OCI-LY7 (cell line): ENCODE measurements around the gene HIVEP3. TPM values are rescaled to one million over a fixed set of nuclear protein-coding genes. Genes with fewer than 3 reads are reported as not detected.

Experiments
- BruUV-seq: library from RNA; stranded (reverse); fragments of 400-500 nt; replicated peaks from 2 replicates; lab custom pipeline; 2021; lab: Mats Ljungman, UMichigan
- CTCF ChIA-PET: fragments of 300-600 bp; sonication (Branson Sonifier 250); formaldehyde crosslinking; loops from one replicate; lab custom pipeline; 2022; ENCODE audit warnings: antibody characterized with exemption; ENCODE audit not compliant: unreplicated experiment; lab: Charles Lee
- POLR2A ChIA-PET: fragments of 300-600 bp; sonication (Branson Sonifier 250); formaldehyde crosslinking; loops from one replicate; lab custom pipeline; 2022; ENCODE audit warnings: antibody characterized with exemption; lab: Charles Lee
- DNase-seq: peaks from one replicate; pipeline ENCODE4 v3.0.0-alpha.2; 2015; ENCODE audit warnings: low spot score
- H2AFZ ChIP-seq: fragments of 200-600 bp; sonication (generic), shearing (Covaris generic); 2 replicates; pipeline ENCODE4 v1.6.1; 2014; ENCODE audit warnings: mild to moderate bottlenecking, antibody characterized with exemption, low read length, moderate library complexity
- H3K27ac ChIP-seq: fragments of 200-600 bp; sonication (generic); 2 replicates; pipeline ENCODE4 v1.5.1; 2014; ENCODE audit warnings: mixed run types, low read depth, mild to moderate bottlenecking, moderate library complexity, low read length, inconsistent platforms; ENCODE audit not compliant: poor library complexity, severe bottlenecking
- H3K36me3 ChIP-seq: fragments of 200-600 bp; sonication (generic); 2 replicates; pipeline ENCODE4 v1.6.1; 2014; ENCODE audit warnings: mild to moderate bottlenecking, antibody characterized with exemption, low read length, moderate library complexity, mixed read lengths; ENCODE audit not compliant: insufficient read depth
- H3K4me1 ChIP-seq: fragments of 200-600 bp; sonication (generic); 2 replicates; pipeline ENCODE4 v1.5.1; 2014; ENCODE audit warnings: mild to moderate bottlenecking, low read length; ENCODE audit not compliant: insufficient read depth, poor library complexity, severe bottlenecking
- H3K4me2 ChIP-seq: fragments of 200-600 bp; sonication (generic); 2 replicates; pipeline ENCODE4 v1.6.1; 2014; ENCODE audit warnings: mild to moderate bottlenecking, low read length
- H3K4me3 ChIP-seq: fragments of 200-600 bp; sonication (generic); 2 replicates; pipeline ENCODE4 v1.5.1; 2014; ENCODE audit warnings: mild to moderate bottlenecking, low read depth, low read length; ENCODE audit not compliant: poor library complexity, severe bottlenecking
- H3K79me2 ChIP-seq: fragments of 200-600 bp; sonication (generic); 2 replicates; pipeline ENCODE4 v1.6.1; 2016; ENCODE audit warnings: low read depth, mild to moderate bottlenecking, low read length, moderate library complexity, mixed read lengths; ENCODE audit not compliant: insufficient read depth
- H3K9me2 ChIP-seq: fragments of 200-600 bp; sonication (generic); 2 replicates; pipeline ENCODE4 v1.6.1; 2016; ENCODE audit warnings: mild to moderate bottlenecking, low read length, mixed read lengths; ENCODE audit not compliant: insufficient read depth
- H3K9me3 ChIP-seq: fragments of 200-600 bp; sonication (generic); 2 replicates; pipeline ENCODE4 v1.6.1; 2014; ENCODE audit warnings: mild to moderate bottlenecking, mixed run types, low read length, mixed read lengths
- H4K20me1 ChIP-seq: fragments of 200-600 bp; sonication (generic); 2 replicates; pipeline ENCODE4 v1.6.1; 2014; ENCODE audit warnings: mild to moderate bottlenecking, antibody characterized with exemption, low read length, moderate library complexity, mixed read lengths; ENCODE audit not compliant: insufficient read depth
- CTCF ChIP-seq: fragments of 200-600 bp; sonication (generic); conservative IDR thresholded peaks from 2 replicates; pipeline ENCODE4 v1.5.1; 2014; ENCODE audit warnings: mild to moderate bottlenecking, antibody characterized with exemption, low read length, moderate library complexity, mixed read lengths
- EZH2phosphoT487 ChIP-seq: fragments of 200-600 bp; sonication (generic); IDR thresholded peaks from 2 replicates; pipeline ENCODE4 v1.6.1; 2018; ENCODE audit warnings: low read depth, borderline replicate concordance, mild to moderate bottlenecking, mixed run types, antibody characterized with exemption, low read length, moderate library complexity, mixed read lengths
- intact Hi-C: fragments of 100-400 bp; cut with micrococcal nuclease; formaldehyde crosslinking; loops from one replicate; pipeline ENCODE4 v1.10.0; 2022; ENCODE audit not compliant: unreplicated experiment
- total RNA-seq, 2 experiments: library from RNA; depleted of rRNA in 1 of 2; stranded (reverse); fragments of >200 nt in 1 of 2; shearing (Covaris generic) in 1 of 2; gene quantifications; 2 replicates each; pipeline ENCODE4 v1.2.3, GENCODE V29; 2014 to 2022

Gene HIVEP3
- total RNA-seq, 2 experiments from 2014 or later = 0.53 to 0.60 TPM

GRCh38 chr1:41902159-41902577 lies 16.6 kb downstream of the HIVEP3 start:
- no peak overlapping the region for H3K4me3 ChIP-seq
- intact Hi-C loops = no loop called here
- H3K27ac ChIP-seq = no peak overlapping the region
- no peaks in the 10 kb centered on the region for H3K9me2 ChIP-seq
- ChIA-PET CTCF (no interaction called here), POLR2A (no interaction called here)
- H3K9me3 ChIP-seq = no peaks in the 10 kb centered on the region
- H4K20me1 ChIP-seq = no peaks in the 10 kb centered on the region
- no peaks in the 10 kb centered on the region for H3K36me3 ChIP-seq
- no peaks in the 10 kb centered on the region for H3K79me2 ChIP-seq
- no peak overlapping the region for H3K4me2 ChIP-seq
- no peak overlapping the region for H2AFZ ChIP-seq
- BruUV-seq = no TSS peak
- DNase-seq = no peak
- H3K4me1 ChIP-seq = no peaks in the 10 kb centered on the region
- TF ChIP-seq EZH2phosphoT487 (no peak), CTCF (no peak)

DNA sequence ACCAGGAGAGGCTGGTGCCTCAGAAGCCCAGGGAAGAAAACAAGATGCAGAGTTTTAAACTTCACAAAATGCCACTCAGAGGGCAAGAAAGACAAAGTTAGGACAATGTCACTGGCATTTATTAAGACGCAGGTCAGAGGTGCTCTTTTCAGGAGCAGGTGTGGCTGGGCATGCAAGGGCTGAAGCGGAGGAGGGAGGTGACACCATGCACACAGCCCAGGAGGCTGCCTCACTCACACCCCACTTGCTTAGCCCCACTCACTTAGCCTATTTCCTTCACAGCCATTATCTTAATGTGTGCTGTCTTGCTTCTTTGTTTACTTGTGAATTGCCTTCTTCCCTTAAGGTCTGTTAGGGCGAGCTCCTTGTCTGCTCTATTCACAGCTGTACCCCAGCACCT lies 17.2 kb downstream of the HIVEP3 start:
- Histone ChIP-seq H3K9me3 (no peaks in the 10 kb centered on the region), H2AFZ (no peak overlapping the region), H3K36me3 (no peaks in the 10 kb centered on the region), H3K4me1 (no peaks in the 10 kb centered on the region), H3K79me2 (no peaks in the 10 kb centered on the region), H3K9me2 (no peaks in the 10 kb centered on the region), H3K4me3 (no peak overlapping the region), H3K27ac (no peak overlapping the region), H4K20me1 (no peaks in the 10 kb centered on the region), H3K4me2 (no peak overlapping the region)
- TF ChIP-seq EZH2phosphoT487 = no peak
- no peak for TF ChIP-seq CTCF
- no TSS peak for BruUV-seq
- ChIA-PET CTCF (no interaction called here), POLR2A (no interaction called here)
- no peak for DNase-seq
- intact Hi-C loops = no loop called here

DNA sequence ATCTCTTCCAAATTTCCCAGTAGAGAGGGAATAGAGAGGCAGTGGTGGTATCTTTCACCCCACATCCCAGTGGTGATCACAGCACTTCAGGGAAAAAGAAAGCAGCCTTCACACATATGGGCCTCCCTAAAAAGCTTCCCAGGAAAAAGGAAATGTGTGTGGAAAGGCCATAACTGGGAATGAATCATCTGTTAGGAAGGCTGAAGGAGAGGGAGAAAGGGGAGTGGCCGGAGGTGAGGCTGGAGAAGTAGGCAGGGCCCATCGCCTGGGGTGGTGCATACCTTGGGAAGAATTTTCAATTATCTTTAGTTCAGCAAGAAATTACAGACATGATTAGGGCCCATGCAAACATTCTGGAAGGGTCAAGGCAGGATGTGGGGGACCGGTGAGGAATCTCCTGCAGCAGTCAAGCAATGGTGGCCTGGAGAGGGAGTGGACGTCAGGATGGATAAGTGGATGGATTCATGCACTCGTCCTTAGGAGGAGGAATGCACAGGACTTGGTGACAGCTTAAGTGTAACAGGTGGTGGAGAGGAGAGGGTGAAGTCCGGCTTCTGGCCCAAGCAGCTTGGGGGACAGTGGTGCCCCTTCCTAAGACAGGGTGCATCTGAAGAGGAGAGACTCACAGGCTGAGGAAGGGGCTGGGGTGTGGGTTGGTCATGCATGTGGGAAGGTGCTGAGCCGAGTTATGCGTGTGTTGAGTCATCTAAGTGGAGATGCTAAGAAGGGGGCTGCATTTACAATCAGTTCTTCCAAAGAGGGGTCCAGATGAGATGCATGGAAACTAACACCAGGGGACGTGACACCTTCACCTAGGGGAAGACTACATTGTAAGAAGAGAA lies 17.9 kb downstream of the HIVEP3 start:
- H3K4me3 ChIP-seq = no peak overlapping the region
- DNase-seq = no peak
- H3K9me2 ChIP-seq = no peaks in the 10 kb centered on the region
- intact Hi-C loops = no loop called here
- H3K4me2 ChIP-seq = no peak overlapping the region
- POLR2A ChIA-PET = no interaction called here
- no peak for TF ChIP-seq CTCF
- TF ChIP-seq EZH2phosphoT487 = no peak
- no TSS peak for BruUV-seq
- no peaks in the 10 kb centered on the region for H3K79me2 ChIP-seq
- H3K4me1 ChIP-seq = no peaks in the 10 kb centered on the region
- H2AFZ ChIP-seq = no peak overlapping the region
- H3K27ac ChIP-seq = no peak overlapping the region
- H4K20me1 ChIP-seq = no peaks in the 10 kb centered on the region
- no peaks in the 10 kb centered on the region for H3K36me3 ChIP-seq
- H3K9me3 ChIP-seq = no peaks in the 10 kb centered on the region
- CTCF ChIA-PET = no interaction called here
